Measurements from ENCODE around the gene RBPMS2. TPM values are rescaled to one million over a fixed set of nuclear protein-coding genes. Genes with fewer than 3 reads are reported as not detected.

The RBPMS2 gene
- total RNA-seq, 2 experiments from 2014 or later, result not detected

- H3K27ac Mint-ChIP-seq, result peak overlapping the region; percentile 62
- H3K27me3 Mint-ChIP-seq, result no peaks in the 10 kb centered on the region
- CTCF ChIA-PET, result interaction anchor here (2.3 kb wide), 1 partner anchor 28 kb away, joined by 9 read pairs; no protein-coding TSS in a partner anchor
Observed at GRCh38 chr15:64699751-64700388, 75.5 kb downstream of the RBPMS2 start.

DNA sequence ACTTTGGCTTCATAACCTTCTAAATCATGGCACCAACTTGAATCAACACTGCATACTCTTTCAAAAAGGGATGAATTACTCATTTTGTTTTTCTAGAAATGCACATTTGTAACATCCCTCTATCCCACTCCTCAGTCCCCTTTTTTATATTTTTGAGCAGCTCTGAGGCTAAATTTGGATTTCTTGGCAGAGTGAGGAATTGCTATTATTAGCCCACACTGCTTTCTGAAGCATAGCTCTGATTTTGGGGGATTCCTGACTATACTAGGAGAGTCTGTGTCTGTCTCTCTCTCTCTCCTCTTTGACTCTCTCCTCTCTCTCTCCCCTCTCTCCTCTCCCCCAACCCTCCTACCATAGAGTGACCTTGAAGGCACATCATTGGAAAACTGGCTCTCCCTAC lies 76.6 kb downstream of the RBPMS2 start:
- Mint-ChIP-seq H3K27me3 (no peaks in the 10 kb centered on the region), H3K9me3 (no peaks in the 10 kb centered on the region), H3K4me3 (no peak overlapping the region), H3K36me3 (ENCODE audit: low read depth) (peaks cover 28% of the 10 kb centered on the region), H3K27ac (peak overlapping the region; percentile 62), H3K4me1 (ENCODE audit: low read depth) (peaks cover 85% of the 10 kb centered on the region)
- H3K27ac ChIP-seq (ENCODE audit: low read depth in 1 of 2, low read length in 2 of 2), result no peak overlapping the region
- ChIA-PET CTCF (interaction anchor here (2.4 kb wide), 1 partner anchor 29 kb away, joined by 11 read pairs; no protein-coding TSS in a partner anchor), POLR2A (no interaction called here)
- H3K9me3 ChIP-seq (ENCODE audit: control insufficient read depth in 1 of 2, insufficient read depth in 1 of 2, low read length in 2 of 2), result no peaks in the 10 kb centered on the region
- intact Hi-C loops (cut with DNase I, micrococcal nuclease), result no loop called here
- DNase-seq (no peak), ATAC-seq (ENCODE audit: poor library complexity) (no peak)
- H3K4me1 ChIP-seq (ENCODE audit: insufficient read depth, low read length), result peaks cover 56% of the 10 kb centered on the region
- TF ChIP-seq, protein P1, sequence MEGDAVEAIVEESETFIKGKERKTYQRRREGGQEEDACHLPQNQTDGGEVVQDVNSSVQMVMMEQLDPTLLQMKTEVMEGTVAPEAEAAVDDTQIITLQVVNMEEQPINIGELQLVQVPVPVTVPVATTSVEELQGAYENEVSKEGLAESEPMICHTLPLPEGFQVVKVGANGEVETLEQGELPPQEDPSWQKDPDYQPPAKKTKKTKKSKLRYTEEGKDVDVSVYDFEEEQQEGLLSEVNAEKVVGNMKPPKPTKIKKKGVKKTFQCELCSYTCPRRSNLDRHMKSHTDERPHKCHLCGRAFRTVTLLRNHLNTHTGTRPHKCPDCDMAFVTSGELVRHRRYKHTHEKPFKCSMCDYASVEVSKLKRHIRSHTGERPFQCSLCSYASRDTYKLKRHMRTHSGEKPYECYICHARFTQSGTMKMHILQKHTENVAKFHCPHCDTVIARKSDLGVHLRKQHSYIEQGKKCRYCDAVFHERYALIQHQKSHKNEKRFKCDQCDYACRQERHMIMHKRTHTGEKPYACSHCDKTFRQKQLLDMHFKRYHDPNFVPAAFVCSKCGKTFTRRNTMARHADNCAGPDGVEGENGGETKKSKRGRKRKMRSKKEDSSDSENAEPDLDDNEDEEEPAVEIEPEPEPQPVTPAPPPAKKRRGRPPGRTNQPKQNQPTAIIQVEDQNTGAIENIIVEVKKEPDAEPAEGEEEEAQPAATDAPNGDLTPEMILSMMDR (IDR thresholded peaks at IDR 0.05), result no peak
- H3K4me3 ChIP-seq (ENCODE audit: low read length), result no peak overlapping the region
- H3K27me3 ChIP-seq (ENCODE audit: control insufficient read depth in 1 of 2, insufficient read depth in 2 of 2, low read length in 2 of 2), result no peaks in the 10 kb centered on the region
- H3K36me3 ChIP-seq (ENCODE audit: insufficient read depth, low read length), result peaks cover 10% of the 10 kb centered on the region

More at GRCh38 chr15:64699751-64700388, 75.5 kb downstream of the RBPMS2 start:
- Mint-ChIP-seq H3K36me3 (ENCODE audit: low read depth) (peaks cover 26% of the 10 kb centered on the region), H3K4me1 (ENCODE audit: low read depth) (peaks cover 83% of the 10 kb centered on the region), H3K9me3 (no peaks in the 10 kb centered on the region), H3K4me3 (peak overlapping the region; percentile 85)
- TF ChIP-seq, protein P1 (IDR thresholded peaks at IDR 0.05), result no peak
- Histone ChIP-seq H3K27me3 (ENCODE audit: control insufficient read depth in 1 of 2, insufficient read depth in 2 of 2, low read length in 2 of 2) (no peaks in the 10 kb centered on the region), H3K4me1 (ENCODE audit: insufficient read depth, low read length) (peaks cover 57% of the 10 kb centered on the region), H3K36me3 (ENCODE audit: insufficient read depth, low read length) (peaks cover 10% of the 10 kb centered on the region), H3K27ac (ENCODE audit: low read depth in 1 of 2, low read length in 2 of 2) (no peak overlapping the region), H3K4me3 (ENCODE audit: low read length) (no peak overlapping the region), H3K9me3 (ENCODE audit: control insufficient read depth in 1 of 2, insufficient read depth in 1 of 2, low read length in 2 of 2) (no peaks in the 10 kb centered on the region)
- intact Hi-C loops (cut with DNase I, micrococcal nuclease), result loop anchor here in 1 of 2 experiments (5.0 kb wide), 2 partner anchors 538 to 587 kb away; partner anchors contain the start of genes PARP16 and PPIB
- POLR2A ChIA-PET, result interaction anchor here (0.8 kb wide), 1 partner anchor 28 kb away, joined by 3 read pairs; no protein-coding TSS in a partner anchor
- no peak for DNase-seq
- no peak for ATAC-seq (ENCODE audit: poor library complexity)

GRCh38 chr15:64697911-64698369 lies 77.4 kb downstream of the RBPMS2 start:
- H3K9me3 Mint-ChIP-seq, result no peaks in the 10 kb centered on the region
- H3K27me3 Mint-ChIP-seq, result no peaks in the 10 kb centered on the region
- no peak overlapping the region for H3K4me3 Mint-ChIP-seq
- Histone ChIP-seq H3K4me3 (ENCODE audit: low read length) (no peak overlapping the region), H3K4me1 (ENCODE audit: insufficient read depth, low read length) (peaks cover 52% of the 10 kb centered on the region), H3K9me3 (ENCODE audit: control insufficient read depth in 1 of 2, insufficient read depth in 1 of 2, low read length in 2 of 2) (no peaks in the 10 kb centered on the region), H3K27me3 (ENCODE audit: control insufficient read depth in 1 of 2, insufficient read depth in 2 of 2, low read length in 2 of 2) (no peaks in the 10 kb centered on the region), H3K36me3 (ENCODE audit: insufficient read depth, low read length) (peaks cover 17% of the 10 kb centered on the region), H3K27ac (ENCODE audit: low read depth in 1 of 2, low read length in 2 of 2) (peak overlapping the region in 1 of 2 donors; percentile 9)
- peaks cover 79% of the 10 kb centered on the region for H3K4me1 Mint-ChIP-seq (ENCODE audit: low read depth)
- ChIA-PET POLR2A (no interaction called here), CTCF (interaction anchor here (0.6 to 2.4 kb wide), 3 partner anchors 11 to 30 kb away, joined by 3 to 11 read pairs (median 3); no protein-coding TSS in a partner anchor)
- intact Hi-C loops (cut with DNase I, micrococcal nuclease), result no loop called here
- peaks cover 29% of the 10 kb centered on the region for H3K36me3 Mint-ChIP-seq (ENCODE audit: low read depth)
- peak overlapping the region; percentile 62 for H3K27ac Mint-ChIP-seq
- ATAC-seq (ENCODE audit: poor library complexity) (no peak), DNase-seq (no peak)
- TF ChIP-seq, protein P1 (IDR thresholded peaks at IDR 0.05), result no peak
